Tibial nerve (tissue), 4 donors: ENCODE measurements around the gene L3HYPDH.

Source experiments
- EP300 ChIP-seq, 2 donors: sonication (generic); formaldehyde crosslinking; IDR thresholded peaks; one replicate each; pipeline ENCODE4 v1.6.1; 2017; ENCODE audit warnings: antibody characterized with exemption in 2 of 2, mild to moderate bottlenecking in 1 of 2
- POLR2A ChIP-seq, 2 donors: fragments of 450-650 bp; IDR thresholded peaks; one replicate each; pipeline ENCODE4 v1.6.1; 2017; ENCODE audit warnings: antibody characterized with exemption in 2 of 2, mild to moderate bottlenecking in 2 of 2, moderate library complexity in 2 of 2
- TF ChIP-seq, protein P1 (sequence below), 5 experiments: fragments of 200-600 bp in 3 of 5; fragments of 450-650 bp in 2 of 5; sonication (generic) in 3 of 5; IDR thresholded peaks; one replicate each; pipeline ENCODE4 v1.5.1; 2016 to 2019; ENCODE audit warnings: antibody characterized with exemption in 5 of 5, mild to moderate bottlenecking in 3 of 5, moderate library complexity in 2 of 5

DNA sequence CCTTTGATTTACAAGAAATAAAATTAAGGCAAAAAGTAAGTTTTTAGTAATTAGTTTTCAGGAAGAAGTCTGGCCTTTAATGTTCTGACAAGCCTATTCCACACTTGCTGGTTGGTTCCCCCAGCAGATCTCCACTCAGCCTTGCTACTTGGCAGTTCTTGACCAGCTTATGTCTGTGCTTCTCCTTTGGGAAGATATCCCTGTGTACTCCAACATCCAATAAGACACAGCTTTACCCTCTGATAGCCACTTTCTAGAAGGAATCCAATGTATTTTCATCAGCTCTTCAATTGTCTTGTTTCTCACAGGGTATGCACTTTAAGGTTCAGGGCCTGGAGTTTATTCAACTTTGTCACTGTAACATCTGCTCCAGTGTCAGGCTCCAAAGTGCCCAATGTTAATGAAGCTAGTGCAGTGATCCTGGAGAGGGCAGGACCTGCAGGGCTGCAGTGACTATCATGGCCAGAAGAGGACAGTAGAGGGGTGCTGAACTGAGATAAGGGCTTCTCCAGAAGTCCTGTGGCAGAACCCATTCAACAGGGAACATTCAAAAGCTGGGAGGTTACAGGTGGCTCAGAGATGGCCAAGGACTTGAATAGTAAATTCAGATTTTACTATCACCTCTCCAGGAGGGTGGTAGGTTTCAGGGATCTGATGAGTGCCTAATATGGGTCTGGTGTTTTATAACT is 23.0 kb upstream of the L3HYPDH start:
- TF ChIP-seq, protein P1, sequence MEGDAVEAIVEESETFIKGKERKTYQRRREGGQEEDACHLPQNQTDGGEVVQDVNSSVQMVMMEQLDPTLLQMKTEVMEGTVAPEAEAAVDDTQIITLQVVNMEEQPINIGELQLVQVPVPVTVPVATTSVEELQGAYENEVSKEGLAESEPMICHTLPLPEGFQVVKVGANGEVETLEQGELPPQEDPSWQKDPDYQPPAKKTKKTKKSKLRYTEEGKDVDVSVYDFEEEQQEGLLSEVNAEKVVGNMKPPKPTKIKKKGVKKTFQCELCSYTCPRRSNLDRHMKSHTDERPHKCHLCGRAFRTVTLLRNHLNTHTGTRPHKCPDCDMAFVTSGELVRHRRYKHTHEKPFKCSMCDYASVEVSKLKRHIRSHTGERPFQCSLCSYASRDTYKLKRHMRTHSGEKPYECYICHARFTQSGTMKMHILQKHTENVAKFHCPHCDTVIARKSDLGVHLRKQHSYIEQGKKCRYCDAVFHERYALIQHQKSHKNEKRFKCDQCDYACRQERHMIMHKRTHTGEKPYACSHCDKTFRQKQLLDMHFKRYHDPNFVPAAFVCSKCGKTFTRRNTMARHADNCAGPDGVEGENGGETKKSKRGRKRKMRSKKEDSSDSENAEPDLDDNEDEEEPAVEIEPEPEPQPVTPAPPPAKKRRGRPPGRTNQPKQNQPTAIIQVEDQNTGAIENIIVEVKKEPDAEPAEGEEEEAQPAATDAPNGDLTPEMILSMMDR (IDR thresholded peaks at IDR 0.05): peak; percentile 39 to 61 (median 47)
- TF ChIP-seq POLR2A (IDR thresholded peaks at IDR 0.05): no peak
- no peak for TF ChIP-seq EP300 (IDR thresholded peaks at IDR 0.05)
